GM19455 (cell line): Measurements from ENCODE around the gene SLX9.

Experiments used
- ATAC-seq: cut with Tn5 transposase; IDR thresholded peaks from one replicate; pipeline ENCODE4 v1.9.1; 2021; ENCODE audit not compliant: unreplicated experiment

SLX9 gene

GRCh38 chr21:44958471-44959191 is 18.8 kb downstream of the SLX9 start:
- no peak for ATAC-seq

- no peak for ATAC-seq
Measured at GRCh38 chr21:44959376-44960091, 19.7 kb downstream of the SLX9 start.

- no peak for ATAC-seq
Measured at GRCh38 chr21:44960141-44961092, 20.6 kb downstream of the SLX9 start.

- ATAC-seq: no peak
Measured at GRCh38 chr21:44962403-44962966, 22.7 kb downstream of the SLX9 start.

GRCh38 chr21:44964381-44964780 is 24.6 kb downstream of the SLX9 start:
- ATAC-seq: no peak

- no peak for ATAC-seq
Measured at GRCh38 chr21:44965251-44966022, 25.6 kb downstream of the SLX9 start.

GRCh38 chr21:44966135-44967081 is 26.6 kb downstream of the SLX9 start:
- no peak for ATAC-seq

GRCh38 chr21:44967082-44968047 is 27.5 kb downstream of the SLX9 start:
- ATAC-seq: no peak

GRCh38 chr21:44969066-44969670 is 29.3 kb downstream of the SLX9 start:
- ATAC-seq: no peak

- ATAC-seq: no peak
Measured at GRCh38 chr21:44969931-44970755, 30.3 kb downstream of the SLX9 start.

- no peak for ATAC-seq
Measured at GRCh38 chr21:44970766-44971671, 31.2 kb downstream of the SLX9 start.

- ATAC-seq: no peak
Measured at GRCh38 chr21:44971672-44971995, 31.8 kb downstream of the SLX9 start.

- no peak for ATAC-seq
Measured at GRCh38 chr21:44972301-44972814, 32.5 kb downstream of the SLX9 start.

- no peak for ATAC-seq
Measured at GRCh38 chr21:44972821-44973220, 33.0 kb downstream of the SLX9 start.

GRCh38 chr21:44973598-44973997 is 33.8 kb downstream of the SLX9 start:
- ATAC-seq: no peak

GRCh38 chr21:44974676-44975075 is 34.8 kb downstream of the SLX9 start:
- ATAC-seq: no peak
